22Rv1 (cell line): ENCODE data around the gene ART5.

Experiments used
- CTCF ChIP-seq: fragments of 450-650 bp; IDR thresholded peaks from 2 replicates; pipeline ENCODE4 v1.5.1; 2017; ENCODE audit warnings: mild to moderate bottlenecking
- ZFX ChIP-seq: fragments of 450-650 bp; IDR thresholded peaks from 2 replicates; pipeline ENCODE4 v1.6.1; 2017; ENCODE audit warnings: antibody characterized with exemption, borderline replicate concordance

GRCh38 chr11:3615998-3616397 is 25.8 kb downstream of the ART5 start:
- TF ChIP-seq CTCF, result no peak
- no peak for TF ChIP-seq ZFX
